Kidney epithelial cell (primary cell): Measurements from ENCODE around the gene ATXN2. TPM values are rescaled to one million over a fixed set of nuclear protein-coding genes. Genes with fewer than 3 reads are reported as not detected.
A peak's percentile ranks its signal among the peaks of the same experiment; 100 is the strongest.
"Not testable (repeated sequence)": the region's sequence is repeated elsewhere in the genome, so short reads cannot be mapped to it uniquely, and the experiment has no call there.

Source experiments
- DNase-seq: peaks from one replicate; pipeline ENCODE4 v3.0.0-alpha.2; 2010; ENCODE audit warnings: low read depth
- H3K27me3 ChIP-seq: 2 replicates; pipeline ENCODE4 v1.6.0; 2011; ENCODE audit warnings: low read length; ENCODE audit not compliant: control insufficient read depth, insufficient read depth
- H3K36me3 ChIP-seq: 2 replicates; pipeline ENCODE4 v1.5.1; 2011; ENCODE audit warnings: low read length; ENCODE audit not compliant: control insufficient read depth, insufficient read depth
- H3K4me3 ChIP-seq: 2 replicates; pipeline ENCODE4 v1.5.1; 2011; ENCODE audit warnings: low read depth, mild to moderate bottlenecking, control low read depth, low read length
- CTCF ChIP-seq: IDR thresholded peaks from 2 replicates; pipeline ENCODE4 v1.5.1; 2011; ENCODE audit warnings: mild to moderate bottlenecking, moderate library complexity, low read length, control low read depth, inconsistent platforms; ENCODE audit not compliant: insufficient read depth, poor library complexity, severe bottlenecking
- total RNA-seq: library from RNA; depleted of rRNA; stranded (reverse); fragments of >200 nt; gene quantifications from 2 replicates; pipeline ENCODE4 v1.2.3, GENCODE V29; 2015

The ATXN2 gene
- total RNA-seq, 1 donor from 2014 or later: 26.3 TPM

- Histone ChIP-seq H3K36me3 (no peaks in the 10 kb centered on the region), H3K27me3 (no peaks in the 10 kb centered on the region), H3K4me3 (no peak overlapping the region)
- no peak for TF ChIP-seq CTCF
- no peak for DNase-seq
Measured at GRCh38 chr12:111602348-111602747, 3.2 kb upstream of the ATXN2 start.

GRCh38 chr12:111600986-111601385 is 1.9 kb upstream of the ATXN2 start:
- not testable (repeated sequence) for DNase-seq, H3K36me3 ChIP-seq, H3K4me3 ChIP-seq, H3K27me3 ChIP-seq

- no peaks in the 10 kb centered on the region for H3K36me3 ChIP-seq
- DNase-seq: no peak
- TF ChIP-seq CTCF: no peak
- H3K4me3 ChIP-seq: peak overlapping the region; percentile 98
- H3K27me3 ChIP-seq: no peaks in the 10 kb centered on the region
Measured at GRCh38 chr12:111600205-111600642, 1.1 kb upstream of the ATXN2 start.

- peak; percentile 34 for DNase-seq
- no peak for TF ChIP-seq CTCF
- Histone ChIP-seq H3K4me3 (peak overlapping the region; percentile 98), H3K27me3 (no peaks in the 10 kb centered on the region), H3K36me3 (no peaks in the 10 kb centered on the region)
Measured at GRCh38 chr12:111599453-111600204, 514 bp upstream of the ATXN2 start.

GRCh38 chr12:111597831-111598636 is 1.1 kb downstream of the ATXN2 start:
- Histone ChIP-seq H3K4me3 (peak overlapping the region; percentile 98), H3K27me3 (no peaks in the 10 kb centered on the region), H3K36me3 (no peaks in the 10 kb centered on the region)
- TF ChIP-seq CTCF: no peak
- no peak for DNase-seq

GRCh38 chr12:111596985-111597830 is 1.9 kb downstream of the ATXN2 start:
- Histone ChIP-seq H3K4me3 (peak overlapping the region; percentile 98), H3K27me3 (no peaks in the 10 kb centered on the region), H3K36me3 (no peaks in the 10 kb centered on the region)
- TF ChIP-seq CTCF: no peak
- no peak for DNase-seq

- H3K4me3 ChIP-seq, DNase-seq, H3K36me3 ChIP-seq, H3K27me3 ChIP-seq: not testable (repeated sequence)
Measured at GRCh38 chr12:111595341-111595835, 3.7 kb downstream of the ATXN2 start.

- not testable (repeated sequence) for H3K4me3 ChIP-seq, DNase-seq, H3K36me3 ChIP-seq, H3K27me3 ChIP-seq
Measured at GRCh38 chr12:111591399-111592010, 7.6 kb downstream of the ATXN2 start.
